ENCODE measurements around the gene UMPS. TPM values are rescaled to one million over a fixed set of nuclear protein-coding genes. Genes with fewer than 3 reads are reported as not detected.
"Not testable (repeated sequence)": the region's sequence is repeated elsewhere in the genome, so short reads cannot be mapped to it uniquely, and the experiment has no call there.

UMPS gene
- total RNA-seq, 1 experiment from 2014 or later: 118 TPM

DNA sequence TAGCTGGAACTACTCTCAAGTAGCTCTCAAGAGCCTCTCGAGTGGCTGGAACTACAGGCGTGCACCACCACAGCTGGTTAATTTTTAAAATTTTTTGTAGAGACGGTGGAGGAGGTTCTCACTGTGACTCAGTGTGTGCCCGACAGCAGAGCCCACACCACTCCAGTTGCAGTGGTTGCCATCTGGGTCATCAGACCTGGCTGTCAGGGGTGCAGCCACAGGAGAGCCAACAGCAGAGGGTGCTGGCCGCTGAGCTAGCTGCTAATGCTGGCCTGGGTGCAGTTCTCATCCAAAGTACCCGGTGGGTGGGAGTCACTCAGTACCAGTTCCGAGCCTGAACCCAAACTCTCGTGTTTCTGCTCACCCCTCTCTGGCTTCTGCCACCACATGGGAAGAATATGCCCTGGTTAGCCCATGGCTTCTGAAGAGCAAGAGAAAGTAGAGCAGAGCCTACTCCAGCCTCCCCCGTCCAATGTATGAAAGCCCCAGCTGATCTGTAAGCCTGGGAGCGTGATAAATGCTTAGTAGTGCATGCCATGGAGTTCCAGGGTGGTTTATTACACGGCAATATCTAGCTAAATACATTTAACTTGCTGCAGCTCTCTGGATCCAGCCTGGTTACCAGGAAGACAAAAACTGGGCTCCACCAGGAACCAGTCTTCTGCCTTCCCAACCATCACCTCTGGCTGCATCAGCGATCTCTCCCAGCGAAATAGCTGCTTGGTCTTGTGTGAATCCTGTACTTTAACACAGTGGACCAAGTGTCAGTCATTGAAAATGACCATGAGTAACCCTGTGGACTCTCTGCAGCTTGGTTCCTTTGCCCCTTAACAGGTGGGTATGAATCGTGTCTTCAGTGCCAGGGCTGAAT, 17.1 kb downstream of the UMPS start:
- POLR2A ChIA-PET (ENCODE audit: low non-redundant PET): no interaction called here
- CTCF ChIA-PET: no interaction called here
- intact Hi-C loops (cut with micrococcal nuclease; ENCODE audit: unreplicated experiment): no loop called here
- peaks cover 48% of the 10 kb centered on the region for H3K36me3 ChIP-seq (ENCODE audit: insufficient read depth, low read length, poor library complexity, severe bottlenecking)
- no peak for DNase-seq (ENCODE audit: low spot score)
- TF ChIP-seq, protein P1, sequence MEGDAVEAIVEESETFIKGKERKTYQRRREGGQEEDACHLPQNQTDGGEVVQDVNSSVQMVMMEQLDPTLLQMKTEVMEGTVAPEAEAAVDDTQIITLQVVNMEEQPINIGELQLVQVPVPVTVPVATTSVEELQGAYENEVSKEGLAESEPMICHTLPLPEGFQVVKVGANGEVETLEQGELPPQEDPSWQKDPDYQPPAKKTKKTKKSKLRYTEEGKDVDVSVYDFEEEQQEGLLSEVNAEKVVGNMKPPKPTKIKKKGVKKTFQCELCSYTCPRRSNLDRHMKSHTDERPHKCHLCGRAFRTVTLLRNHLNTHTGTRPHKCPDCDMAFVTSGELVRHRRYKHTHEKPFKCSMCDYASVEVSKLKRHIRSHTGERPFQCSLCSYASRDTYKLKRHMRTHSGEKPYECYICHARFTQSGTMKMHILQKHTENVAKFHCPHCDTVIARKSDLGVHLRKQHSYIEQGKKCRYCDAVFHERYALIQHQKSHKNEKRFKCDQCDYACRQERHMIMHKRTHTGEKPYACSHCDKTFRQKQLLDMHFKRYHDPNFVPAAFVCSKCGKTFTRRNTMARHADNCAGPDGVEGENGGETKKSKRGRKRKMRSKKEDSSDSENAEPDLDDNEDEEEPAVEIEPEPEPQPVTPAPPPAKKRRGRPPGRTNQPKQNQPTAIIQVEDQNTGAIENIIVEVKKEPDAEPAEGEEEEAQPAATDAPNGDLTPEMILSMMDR (conservative IDR thresholded peaks at IDR 0.05; ENCODE audit: low read depth, low read length): no peak
- TF ChIP-seq EZH2 (IDR thresholded peaks at IDR 0.05; ENCODE audit: borderline replicate concordance, low read depth, low read length, poor library complexity, severe bottlenecking): no peak
- no peak overlapping the region for H3K27ac ChIP-seq (ENCODE audit: low read depth, low read length, poor library complexity, severe bottlenecking)
- no peaks in the 10 kb centered on the region for H3K4me1 ChIP-seq (ENCODE audit: insufficient read depth, low read length, poor library complexity, severe bottlenecking)
- no TSS peak for BruUV-seq (replicated peaks)
- no peak overlapping the region for H3K4me3 ChIP-seq (ENCODE audit: low read depth, low read length, poor library complexity, severe bottlenecking)
- H3K27me3 ChIP-seq (replicated peaks; ENCODE audit: insufficient read depth, low read depth, low read length, poor library complexity): no peaks in the 10 kb centered on the region
- no peaks in the 10 kb centered on the region for H3K9me3 ChIP-seq (ENCODE audit: low read depth, low read length, poor library complexity, severe bottlenecking)

DNA sequence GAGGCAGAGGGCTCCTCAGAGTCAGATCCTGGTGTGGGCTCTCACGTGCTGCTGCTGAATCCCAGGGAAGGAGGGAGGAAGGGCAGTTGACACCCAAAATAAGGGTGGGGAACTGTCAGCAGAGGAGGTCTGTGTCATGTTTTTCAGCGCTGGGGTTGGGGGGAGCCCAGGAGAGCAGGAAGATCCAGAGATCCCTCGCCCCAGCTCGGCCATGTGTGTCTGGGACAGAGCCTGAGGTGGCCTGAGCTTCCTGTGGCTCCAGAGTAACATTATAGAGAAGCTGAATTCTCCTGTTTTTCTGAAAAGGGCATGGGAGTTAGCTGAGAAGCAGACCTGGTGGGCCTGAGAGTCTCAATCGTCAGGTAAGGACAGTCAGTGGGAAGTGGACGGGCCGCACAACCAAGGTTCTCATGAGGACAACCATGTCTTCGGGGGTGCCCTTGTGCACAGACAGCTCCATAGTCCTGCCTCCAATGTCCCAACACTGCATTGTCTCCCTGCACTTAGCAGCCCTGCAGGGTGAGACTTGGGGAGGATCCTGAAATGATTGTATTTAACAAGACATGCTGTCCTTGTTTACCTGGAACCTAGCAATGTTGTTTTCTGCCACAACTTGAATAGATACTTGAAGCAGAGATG, 18.4 kb downstream of the UMPS start:
- ChIA-PET CTCF (no interaction called here), POLR2A (ENCODE audit: low non-redundant PET) (no interaction called here)
- Histone ChIP-seq H3K9me3 (ENCODE audit: low read depth, low read length, poor library complexity, severe bottlenecking) (no peaks in the 10 kb centered on the region), H3K27ac (ENCODE audit: low read depth, low read length, poor library complexity, severe bottlenecking) (no peak overlapping the region), H3K36me3 (ENCODE audit: insufficient read depth, low read length, poor library complexity, severe bottlenecking) (peaks cover 39% of the 10 kb centered on the region), H3K4me3 (ENCODE audit: low read depth, low read length, poor library complexity, severe bottlenecking) (no peak overlapping the region), H3K4me1 (ENCODE audit: insufficient read depth, low read length, poor library complexity, severe bottlenecking) (no peaks in the 10 kb centered on the region), H3K27me3 (replicated peaks; ENCODE audit: insufficient read depth, low read depth, low read length, poor library complexity) (no peaks in the 10 kb centered on the region)
- intact Hi-C loops (cut with micrococcal nuclease; ENCODE audit: unreplicated experiment): no loop called here
- DNase-seq (ENCODE audit: low spot score): no peak
- BruUV-seq (replicated peaks): TSS peak; percentile 2
- no peak for TF ChIP-seq EZH2 (IDR thresholded peaks at IDR 0.05; ENCODE audit: borderline replicate concordance, low read depth, low read length, poor library complexity, severe bottlenecking)
- TF ChIP-seq, protein P1 (conservative IDR thresholded peaks at IDR 0.05; ENCODE audit: low read depth, low read length): no peak

DNA sequence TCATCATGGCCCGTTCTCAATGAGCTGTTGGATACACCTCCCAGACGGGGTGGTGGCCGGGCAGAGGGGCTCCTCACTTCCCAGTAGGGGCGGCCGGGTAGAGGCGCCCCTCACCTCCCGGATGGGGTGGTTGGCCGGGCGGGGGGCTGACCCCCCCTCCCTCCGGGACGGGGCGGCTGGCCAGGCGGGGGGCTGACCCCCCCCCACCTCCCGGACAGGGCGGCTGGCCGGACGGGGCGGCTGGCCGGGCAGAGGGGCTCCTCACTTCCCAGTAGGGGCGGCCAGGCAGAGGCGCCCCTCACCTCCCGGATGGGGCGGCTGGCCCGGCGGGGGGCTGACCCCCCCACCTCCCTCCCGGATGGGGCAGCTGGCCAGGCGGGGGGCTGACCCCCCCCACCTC, 19.6 kb downstream of the UMPS start:
- BruUV-seq (replicated peaks); POLR2A ChIA-PET (ENCODE audit: low non-redundant PET); H3K27ac ChIP-seq (ENCODE audit: low read depth, low read length, poor library complexity, severe bottlenecking); DNase-seq (ENCODE audit: low spot score); H3K4me1 ChIP-seq (ENCODE audit: insufficient read depth, low read length, poor library complexity, severe bottlenecking); CTCF ChIA-PET; H3K4me3 ChIP-seq (ENCODE audit: low read depth, low read length, poor library complexity, severe bottlenecking); H3K9me3 ChIP-seq (ENCODE audit: low read depth, low read length, poor library complexity, severe bottlenecking); intact Hi-C loops (cut with micrococcal nuclease; ENCODE audit: unreplicated experiment); H3K27me3 ChIP-seq (replicated peaks; ENCODE audit: insufficient read depth, low read depth, low read length, poor library complexity): not testable (repeated sequence)
- H3K36me3 ChIP-seq (ENCODE audit: insufficient read depth, low read length, poor library complexity, severe bottlenecking): peaks cover 27% of the 10 kb centered on the region
